ENCODE data around the gene INS.

Gene INS

GRCh38 chr11:2180789-2181370 is 19.9 kb upstream of the INS start:
- no peak for DNase-seq

GRCh38 chr11:2180347-2180746 is 19.3 kb upstream of the INS start:
- no peak for DNase-seq

GRCh38 chr11:2179516-2179915 is 18.5 kb upstream of the INS start:
- no peak for DNase-seq

- peak; percentile 78 for DNase-seq
Observed at GRCh38 chr11:2178906-2179494, 18.0 kb upstream of the INS start.

- peak; percentile 27 for DNase-seq
Observed at GRCh38 chr11:2178055-2178773, 17.2 kb upstream of the INS start.

GRCh38 chr11:2177076-2177475 is 16.1 kb upstream of the INS start:
- DNase-seq = no peak

- DNase-seq = no peak
Observed at GRCh38 chr11:2176389-2176900, 15.4 kb upstream of the INS start.

GRCh38 chr11:2175659-2176058 is 14.7 kb upstream of the INS start:
- DNase-seq = peak; percentile 82

- DNase-seq = no peak
Observed at GRCh38 chr11:2174361-2174760, 13.4 kb upstream of the INS start.

- no peak for DNase-seq
Observed at GRCh38 chr11:2173761-2174160, 12.8 kb upstream of the INS start.

- no peak for DNase-seq
Observed at GRCh38 chr11:2173150-2173693, 12.2 kb upstream of the INS start.

GRCh38 chr11:2172676-2173075 is 11.7 kb upstream of the INS start:
- no peak for DNase-seq

GRCh38 chr11:2171591-2172003 is 10.6 kb upstream of the INS start, which contains the start of gene TH:
Gene TH (minus strand): TSS chr11:2171815. CDS start chr11:2171786, 29 bp downstream.
- DNase-seq = no peak

GRCh38 chr11:2169626-2170570 is 8.9 kb upstream of the INS start:
- DNase-seq = no peak

- DNase-seq = no peak
Observed at GRCh38 chr11:2169005-2169378, 8.0 kb upstream of the INS start.

GRCh38 chr11:2168286-2169004 is 7.4 kb upstream of the INS start:
- DNase-seq = no peak

GRCh38 chr11:2167141-2168045 is 6.4 kb upstream of the INS start:
- DNase-seq = no peak

GRCh38 chr11:2166091-2166851 is 5.3 kb upstream of the INS start:
- no peak for DNase-seq

- DNase-seq = no peak
Observed at GRCh38 chr11:2165571-2165970, 4.6 kb upstream of the INS start.
